ENCODE results near the gene TSHZ2.

- TF ChIP-seq POLR2AphosphoS5 (IDR thresholded peaks at IDR 0.05) (no peak), CTCF (IDR thresholded peaks at IDR 0.05) (no peak)
Measured at GRCh38 chr20:53133628-53134027, 161.5 kb downstream of the TSHZ2 start.

All from breast epithelium (tissue), 3 donors.